Nephron progenitor cell (in vitro differentiated cells): Measurements from ENCODE around the gene IL25.

Experiments used
- DNase-seq: peaks from one replicate; pipeline ENCODE4 v3.0.0; 2021
- H3K27ac Mint-ChIP-seq: 2 replicates; pipeline ENCODE4 v1.8.0; 2021; ENCODE audit warnings: mild to moderate bottlenecking, moderate library complexity, mixed read lengths
- H3K27me3 Mint-ChIP-seq: 2 replicates; pipeline ENCODE4 v1.8.0; 2021; ENCODE audit warnings: mild to moderate bottlenecking, low read depth, mixed read lengths; ENCODE audit not compliant: poor library complexity
- H3K36me3 Mint-ChIP-seq: 2 replicates; pipeline ENCODE4 v1.8.0; 2021; ENCODE audit warnings: low read depth, mixed read lengths
- H3K4me1 Mint-ChIP-seq: 2 replicates; pipeline ENCODE4 v1.8.0; 2021; ENCODE audit warnings: mixed read lengths
- H3K4me3 Mint-ChIP-seq: 2 replicates; pipeline ENCODE4 v1.8.0; 2021; ENCODE audit warnings: mild to moderate bottlenecking, moderate library complexity, mixed read lengths
- H3K9me3 Mint-ChIP-seq: 2 replicates; pipeline ENCODE4 v1.8.0; 2021; ENCODE audit warnings: mild to moderate bottlenecking, moderate library complexity, mixed read lengths
- CTCF ChIP-seq: fragments of 200-600 bp; sonication (generic); IDR thresholded peaks from 2 replicates; pipeline ENCODE4 v1.5.0; 2021; ENCODE audit warnings: antibody characterized with exemption

Gene IL25

GRCh38 chr14:23365732-23366425 is 6.7 kb upstream of the IL25 start:
- Mint-ChIP-seq H3K9me3 (no peaks in the 10 kb centered on the region), H3K27ac (no peak overlapping the region), H3K27me3 (peaks cover 11% of the 10 kb centered on the region), H3K4me1 (peaks cover 49% of the 10 kb centered on the region), H3K36me3 (peaks cover 15% of the 10 kb centered on the region), H3K4me3 (peak overlapping the region; percentile 78)
- no peak for TF ChIP-seq CTCF
- peak; percentile 39 for DNase-seq

- Mint-ChIP-seq H3K36me3 (peaks cover 10% of the 10 kb centered on the region), H3K27ac (peak overlapping the region; percentile 96)
Measured at GRCh38 chr14:23366426-23366921, 6.1 kb upstream of the IL25 start.

GRCh38 chr14:23370221-23370620 is 2.4 kb upstream of the IL25 start:
- Mint-ChIP-seq H3K27ac (no peak overlapping the region), H3K4me1 (peaks cover 14% of the 10 kb centered on the region), H3K4me3 (no peak overlapping the region), H3K9me3 (no peaks in the 10 kb centered on the region), H3K36me3 (no peaks in the 10 kb centered on the region), H3K27me3 (peaks cover 19% of the 10 kb centered on the region)
- DNase-seq = no peak
- TF ChIP-seq CTCF = no peak

More at GRCh38 chr14:23366426-23366921, 6.1 kb upstream of the IL25 start:
- H3K27me3 Mint-ChIP-seq = peaks cover 15% of the 10 kb centered on the region
- no peaks in the 10 kb centered on the region for H3K9me3 Mint-ChIP-seq
- peak overlapping the region; percentile 75 for H3K4me3 Mint-ChIP-seq
- H3K4me1 Mint-ChIP-seq = peaks cover 43% of the 10 kb centered on the region
- peak; percentile 94 for DNase-seq
- TF ChIP-seq CTCF = no peak

GRCh38 chr14:23371865-23372264 is 744 bp upstream of the IL25 start:
- no peak for TF ChIP-seq CTCF
- no peaks in the 10 kb centered on the region for H3K36me3 Mint-ChIP-seq
- peaks cover 23% of the 10 kb centered on the region for H3K27me3 Mint-ChIP-seq
- H3K4me1 Mint-ChIP-seq = peaks cover 19% of the 10 kb centered on the region
- no peak overlapping the region for H3K27ac Mint-ChIP-seq
- DNase-seq = no peak
- no peaks in the 10 kb centered on the region for H3K9me3 Mint-ChIP-seq
- H3K4me3 Mint-ChIP-seq = no peak overlapping the region

- no peak for DNase-seq
- H3K9me3 Mint-ChIP-seq = no peaks in the 10 kb centered on the region
- H3K27ac Mint-ChIP-seq = no peak overlapping the region
- peaks cover 20% of the 10 kb centered on the region for H3K4me1 Mint-ChIP-seq
- H3K27me3 Mint-ChIP-seq = peaks cover 22% of the 10 kb centered on the region
- no peaks in the 10 kb centered on the region for H3K36me3 Mint-ChIP-seq
- no peak overlapping the region for H3K4me3 Mint-ChIP-seq
- TF ChIP-seq CTCF = no peak
Measured at GRCh38 chr14:23373041-23373440, 432 bp downstream of the IL25 start.
